Glomerular endothelial cell (primary cell): ENCODE measurements around the gene CCNJL. TPM values are rescaled to one million over a fixed set of nuclear protein-coding genes. Genes with fewer than 3 reads are reported as not detected.
"Not testable (repeated sequence)": the region's sequence is repeated elsewhere in the genome, so short reads cannot be mapped to it uniquely, and the experiment has no call there.

ENCODE experiments used
- DNase-seq: peaks from one replicate; pipeline ENCODE4 v3.0.0-alpha.2; 2011; ENCODE audit warnings: low read depth, low spot score; ENCODE audit errors: extremely low read depth
- total RNA-seq: library from RNA; depleted of rRNA; stranded (reverse); fragments of >200 nt; gene quantifications from 2 replicates; pipeline ENCODE4 v1.2.3, GENCODE V29; 2015

The CCNJL gene
- 18.5 and 23.2 TPM in 2 replicates for total RNA-seq

DNA sequence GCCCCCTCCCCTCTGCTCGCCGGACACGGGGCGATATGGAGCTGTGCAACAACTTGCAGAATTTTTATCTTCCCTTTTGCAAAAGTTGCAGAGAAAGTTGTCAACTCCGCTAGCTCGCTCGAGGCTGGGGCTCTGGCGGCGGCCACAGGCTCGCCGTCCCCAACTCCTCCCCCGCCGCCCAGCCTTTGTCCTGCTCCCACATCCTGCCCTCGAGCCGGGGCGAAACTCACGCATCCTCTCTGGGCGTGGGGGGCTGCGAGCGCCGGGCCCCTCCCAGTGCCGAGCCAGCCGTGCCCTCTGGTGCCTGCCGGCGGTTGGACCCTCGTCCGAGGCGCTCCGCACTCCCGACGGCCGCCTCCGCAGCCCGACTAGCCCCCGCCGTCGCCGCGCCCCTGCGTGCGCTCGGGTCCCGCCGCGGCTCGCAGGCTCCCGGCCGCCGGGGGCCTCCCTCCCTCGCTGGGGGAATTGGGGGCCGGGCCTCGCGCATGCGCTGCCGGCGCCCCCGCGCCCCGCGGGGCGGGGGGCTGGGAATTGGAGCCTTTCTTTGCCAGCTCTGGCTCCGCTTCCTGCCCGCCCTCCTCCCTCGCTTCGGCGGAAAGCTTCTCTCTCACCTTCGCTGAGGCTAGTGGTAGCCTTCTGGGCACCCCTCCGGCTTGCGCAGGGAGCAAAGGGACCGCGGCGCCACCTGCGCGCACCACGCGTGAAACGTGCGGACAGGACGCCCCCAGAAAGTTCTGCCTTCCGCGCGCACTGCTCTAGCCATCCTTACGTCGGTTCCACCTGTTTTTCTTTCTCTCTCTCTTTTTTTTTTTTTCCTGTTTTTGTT is at the start of gene CCNJL:
Gene CCNJL, minus strand, starts transcription at position 431 of the 826 bp plus-strand sequence. CDS start 641 bp downstream, outside the sequence.
- DNase-seq = no peak

- DNase-seq = no peak
Measured at GRCh38 chr5:160361624-160362228, 49.4 kb upstream of the CCNJL start.

GRCh38 chr5:160360310-160360709 is 47.9 kb upstream of the CCNJL start:
- DNase-seq = no peak

DNA sequence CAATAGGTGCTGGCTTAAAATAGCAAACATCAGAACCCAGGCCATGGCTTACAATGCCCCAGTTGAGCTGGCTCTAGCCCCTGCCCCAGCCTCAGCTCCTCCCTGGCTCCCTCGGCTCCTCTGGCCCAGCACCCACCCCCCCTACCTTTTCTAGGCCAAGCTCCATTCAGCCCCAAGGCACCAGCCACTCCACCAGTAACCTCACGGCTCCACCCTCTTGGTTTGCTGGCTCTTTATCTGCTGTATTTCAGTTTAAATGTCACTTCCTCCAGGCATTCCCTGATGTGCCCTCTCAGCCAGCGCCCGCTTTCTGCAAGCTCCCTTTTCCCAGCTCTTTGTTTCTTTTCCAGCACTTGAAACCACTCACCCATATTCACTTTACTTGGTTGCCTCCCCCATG is 47.5 kb upstream of the CCNJL start:
- no peak for DNase-seq

DNA sequence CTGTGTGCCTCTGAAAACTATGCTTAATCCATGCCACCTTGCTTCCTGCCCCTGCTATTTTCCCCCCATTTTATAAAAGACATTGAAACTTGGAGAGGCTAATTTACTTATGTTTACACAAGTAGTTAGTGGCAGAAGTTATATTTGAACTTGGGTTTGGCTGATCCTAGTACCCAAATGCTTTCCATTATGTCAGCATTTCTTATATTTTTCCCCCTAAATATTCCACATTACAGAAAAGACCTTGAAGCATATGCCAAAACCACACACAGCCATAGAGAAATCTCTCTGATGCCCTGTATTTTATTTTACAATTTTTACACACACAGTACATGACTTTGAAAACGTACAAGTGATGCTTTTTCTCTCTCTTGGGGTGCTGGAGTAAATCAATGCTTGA is 46.9 kb upstream of the CCNJL start:
- no peak for DNase-seq

GRCh38 chr5:160357861-160358411 is 45.6 kb upstream of the CCNJL start:
- no peak for DNase-seq

GRCh38 chr5:160357394-160357793 is 45.0 kb upstream of the CCNJL start:
- DNase-seq = no peak

- DNase-seq = no peak
Measured at GRCh38 chr5:160356550-160357347, 44.4 kb upstream of the CCNJL start.

- DNase-seq = no peak
Measured at GRCh38 chr5:160354666-160355065, 42.3 kb upstream of the CCNJL start.

GRCh38 chr5:160353379-160353778 is 41.0 kb upstream of the CCNJL start:
- no peak for DNase-seq

GRCh38 chr5:160352308-160352707 is 39.9 kb upstream of the CCNJL start:
- no peak for DNase-seq

DNA sequence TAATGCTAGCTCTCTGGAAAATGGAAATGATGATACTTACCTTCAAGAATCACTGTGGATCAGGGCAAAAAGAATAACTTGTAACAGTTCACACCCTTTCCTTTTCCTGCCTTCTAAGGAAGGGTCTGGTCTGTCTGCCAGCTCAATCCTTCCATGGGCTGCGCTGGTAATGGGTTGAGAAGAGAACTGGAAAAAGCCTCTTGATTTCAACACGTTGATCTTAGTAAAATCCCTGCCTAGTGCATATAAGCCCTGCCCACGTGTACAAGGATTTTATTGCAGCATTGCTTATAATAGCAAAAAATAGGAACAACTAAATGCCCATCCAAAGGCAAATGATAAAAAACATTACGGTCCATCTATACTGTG is 37.6 kb upstream of the CCNJL start:
- no peak for DNase-seq

- no peak for DNase-seq
Measured at GRCh38 chr5:160349249-160349934, 37.0 kb upstream of the CCNJL start.

DNA sequence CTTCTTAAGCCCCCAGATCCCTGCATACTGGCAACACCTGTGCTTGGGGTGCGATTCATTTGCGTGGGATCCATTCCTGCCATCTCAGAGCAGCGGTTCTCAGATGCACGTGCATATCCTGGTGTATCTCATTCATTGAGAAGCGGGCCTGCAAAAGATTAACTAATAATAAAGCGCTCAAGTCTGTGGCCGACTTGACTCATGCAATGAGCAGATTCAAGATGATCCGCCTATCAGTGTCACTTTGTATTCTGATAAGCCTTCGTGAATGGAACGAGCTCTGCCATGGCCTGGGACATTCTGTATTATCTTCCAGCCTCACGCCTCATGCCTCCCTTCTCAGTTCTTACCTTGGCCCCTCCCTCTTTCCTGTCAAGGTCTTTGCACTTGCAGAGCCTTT is 35.7 kb upstream of the CCNJL start:
- no peak for DNase-seq

- DNase-seq = no peak
Measured at GRCh38 chr5:160347448-160347847, 35.1 kb upstream of the CCNJL start.

GRCh38 chr5:160342413-160342941 is 30.1 kb upstream of the CCNJL start:
- DNase-seq = no peak

- DNase-seq = no peak
Measured at GRCh38 chr5:160341309-160341870, 29.0 kb upstream of the CCNJL start.

GRCh38 chr5:160340513-160340912 is 28.1 kb upstream of the CCNJL start:
- DNase-seq = not testable (repeated sequence)

DNA sequence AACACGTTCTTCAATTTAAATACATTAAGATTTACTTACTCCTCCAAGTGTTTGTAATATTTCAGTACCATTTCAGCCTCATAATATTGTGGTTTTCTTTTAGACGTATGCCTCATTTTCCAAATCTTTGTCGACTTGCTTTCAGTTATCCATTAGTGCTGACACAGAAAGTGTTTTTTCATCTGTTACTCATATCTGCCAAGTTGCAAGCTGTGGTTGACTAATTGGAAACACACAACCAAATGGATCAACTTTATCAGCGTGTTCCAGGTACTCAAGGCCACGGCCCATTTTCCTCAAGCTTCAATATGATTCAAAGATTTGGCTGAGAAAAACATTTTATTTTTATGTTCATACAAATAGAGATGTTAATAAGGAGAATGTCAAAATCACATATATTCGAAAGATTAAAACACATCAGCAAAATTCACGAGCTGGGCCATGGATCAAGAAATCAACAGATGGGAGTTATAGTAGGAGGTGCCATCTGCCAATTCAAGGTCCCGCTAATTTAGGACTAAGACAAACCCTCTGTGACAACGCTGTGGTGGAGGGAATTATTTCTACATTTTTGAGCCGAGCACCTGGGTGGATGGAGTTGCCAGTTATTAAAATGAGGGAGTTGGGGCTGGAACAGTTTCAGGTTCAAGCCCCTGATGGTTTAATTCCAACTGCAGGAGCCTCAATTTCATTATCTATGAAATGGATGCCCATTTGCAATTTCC is 27.2 kb upstream of the CCNJL start:
- no peak for DNase-seq
